Prostate gland (tissue), 2 donors: ENCODE results near the gene KIAA0232.

Experiments used
- POLR2A ChIP-seq: fragments of 450-650 bp; IDR thresholded peaks from one replicate; pipeline ENCODE4 v1.6.1; 2016; ENCODE audit warnings: antibody characterized with exemption, mild to moderate bottlenecking
- POLR2AphosphoS5 ChIP-seq: sonication (generic); formaldehyde crosslinking; IDR thresholded peaks from one replicate; pipeline ENCODE4 v1.6.1; 2017; ENCODE audit warnings: antibody characterized with exemption
- TF ChIP-seq, protein P1 (sequence below), 4 experiments: fragments of 200-600 bp in 2 of 4; fragments of 450-650 bp in 2 of 4; sonication (generic) in 2 of 4; IDR thresholded peaks; 1 replicate in 3 of 4; 2 replicates in 1 of 4; pipeline ENCODE4 v1.5.1; 2016 to 2019; ENCODE audit warnings: antibody characterized with exemption in 4 of 4, mild to moderate bottlenecking in 2 of 4, moderate library complexity in 2 of 4

DNA sequence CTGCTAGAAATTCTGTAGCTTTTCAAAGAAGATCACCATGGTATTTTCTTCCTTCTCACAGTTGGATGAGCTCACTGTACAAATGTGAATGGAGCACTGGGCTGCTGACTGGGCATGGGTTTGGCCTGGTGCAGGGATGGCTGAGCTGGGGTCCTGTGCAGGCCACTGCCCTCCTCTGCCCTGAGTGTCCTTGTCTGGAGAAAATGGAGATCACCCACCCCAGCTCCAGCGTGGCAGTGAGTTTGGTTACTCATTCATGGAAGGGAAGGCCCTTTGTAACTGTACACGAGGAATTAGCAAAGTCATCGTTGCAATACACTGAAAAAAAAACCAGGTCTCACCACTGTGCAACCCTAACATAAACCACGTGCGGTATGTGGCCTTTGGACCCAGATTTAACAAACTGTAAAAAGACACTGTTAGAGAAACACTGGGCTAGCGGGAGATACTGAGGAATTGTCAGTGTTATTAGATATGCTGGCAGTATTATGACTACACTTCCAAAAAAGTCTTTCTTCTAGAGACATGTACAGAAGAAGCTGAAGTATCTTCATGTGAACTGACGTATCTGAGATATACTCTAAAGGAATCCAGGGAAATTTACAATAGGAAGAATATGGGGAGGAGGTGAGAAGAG is 111.0 kb downstream of the KIAA0232 start:
- TF ChIP-seq, protein P1, sequence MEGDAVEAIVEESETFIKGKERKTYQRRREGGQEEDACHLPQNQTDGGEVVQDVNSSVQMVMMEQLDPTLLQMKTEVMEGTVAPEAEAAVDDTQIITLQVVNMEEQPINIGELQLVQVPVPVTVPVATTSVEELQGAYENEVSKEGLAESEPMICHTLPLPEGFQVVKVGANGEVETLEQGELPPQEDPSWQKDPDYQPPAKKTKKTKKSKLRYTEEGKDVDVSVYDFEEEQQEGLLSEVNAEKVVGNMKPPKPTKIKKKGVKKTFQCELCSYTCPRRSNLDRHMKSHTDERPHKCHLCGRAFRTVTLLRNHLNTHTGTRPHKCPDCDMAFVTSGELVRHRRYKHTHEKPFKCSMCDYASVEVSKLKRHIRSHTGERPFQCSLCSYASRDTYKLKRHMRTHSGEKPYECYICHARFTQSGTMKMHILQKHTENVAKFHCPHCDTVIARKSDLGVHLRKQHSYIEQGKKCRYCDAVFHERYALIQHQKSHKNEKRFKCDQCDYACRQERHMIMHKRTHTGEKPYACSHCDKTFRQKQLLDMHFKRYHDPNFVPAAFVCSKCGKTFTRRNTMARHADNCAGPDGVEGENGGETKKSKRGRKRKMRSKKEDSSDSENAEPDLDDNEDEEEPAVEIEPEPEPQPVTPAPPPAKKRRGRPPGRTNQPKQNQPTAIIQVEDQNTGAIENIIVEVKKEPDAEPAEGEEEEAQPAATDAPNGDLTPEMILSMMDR (IDR thresholded peaks at IDR 0.05), result no peak
- TF ChIP-seq POLR2A, result no peak
- TF ChIP-seq POLR2AphosphoS5, result no peak
